NCI-H510A (cell line): ENCODE results near the gene RAB35.

Source experiments
- DNase-seq: peaks from one replicate; lab custom pipeline; 2025; lab: John Stamatoyannopoulos, UW

RAB35 gene

GRCh38 chr12:120103371-120103770 lies 13.2 kb downstream of the RAB35 start:
- DNase-seq: no peak

- no peak for DNase-seq
These were observed 13.6 kb downstream of the RAB35 start for GRCh38 chr12:120103044-120103338.

- DNase-seq: no peak
These were observed 14.1 kb downstream of the RAB35 start for GRCh38 chr12:120102189-120103043.

- no peak for DNase-seq
These were observed 14.9 kb downstream of the RAB35 start for GRCh38 chr12:120101617-120102016.

GRCh38 chr12:120101182-120101581 lies 15.4 kb downstream of the RAB35 start:
- no peak for DNase-seq

GRCh38 chr12:120100630-120101029 lies 15.9 kb downstream of the RAB35 start:
- no peak for DNase-seq

- DNase-seq: no peak
These were observed 16.8 kb downstream of the RAB35 start for GRCh38 chr12:120099738-120100137.

- DNase-seq: no peak
These were observed 17.6 kb downstream of the RAB35 start for GRCh38 chr12:120098756-120099470.

GRCh38 chr12:120096671-120097202 lies 19.8 kb downstream of the RAB35 start:
- no peak for DNase-seq

GRCh38 chr12:120095736-120096135 lies 20.8 kb downstream of the RAB35 start:
- DNase-seq: no peak

GRCh38 chr12:120095331-120095730 lies 21.2 kb downstream of the RAB35 start:
- DNase-seq: no peak

GRCh38 chr12:120094485-120094884 lies 22.1 kb downstream of the RAB35 start:
- DNase-seq: no peak

GRCh38 chr12:120093592-120094355 lies 22.8 kb downstream of the RAB35 start:
- peak; percentile 68 for DNase-seq

- no peak for DNase-seq
These were observed 23.3 kb downstream of the RAB35 start for GRCh38 chr12:120093336-120093591.

GRCh38 chr12:120092551-120093335 lies 23.8 kb downstream of the RAB35 start:
- no peak for DNase-seq

- DNase-seq: no peak
These were observed 25.0 kb downstream of the RAB35 start for GRCh38 chr12:120091371-120092090.

GRCh38 chr12:120090626-120091295 lies 25.8 kb downstream of the RAB35 start:
- DNase-seq: no peak

GRCh38 chr12:120090206-120090605 lies 26.3 kb downstream of the RAB35 start:
- DNase-seq: no peak

- DNase-seq: no peak
These were observed 26.8 kb downstream of the RAB35 start for GRCh38 chr12:120089796-120090195.

GRCh38 chr12:120089105-120089504 lies 27.4 kb downstream of the RAB35 start:
- DNase-seq: no peak
